Neural crest cell (in vitro differentiated cells): ENCODE results near the gene MYO1E. TPM values are rescaled to one million over a fixed set of nuclear protein-coding genes. Genes with fewer than 3 reads are reported as not detected.

Source experiments
- DNase-seq: peaks from one replicate; pipeline ENCODE4 v3.0.0; 2021; ENCODE audit warnings: low read depth, mixed read lengths, low spot score
- H3K27ac Mint-ChIP-seq: one replicate; pipeline ENCODE4 v1.8.0; 2021; ENCODE audit warnings: mild to moderate bottlenecking, mixed read lengths; ENCODE audit not compliant: unreplicated experiment
- H3K27me3 Mint-ChIP-seq: 2 replicates; pipeline ENCODE4 v1.8.0; 2021; ENCODE audit warnings: low read depth, mild to moderate bottlenecking, mixed read lengths
- H3K36me3 Mint-ChIP-seq: 2 replicates; pipeline ENCODE4 v1.8.0; 2021; ENCODE audit warnings: low read depth, mild to moderate bottlenecking, mixed read lengths
- H3K4me1 Mint-ChIP-seq: 2 replicates; pipeline ENCODE4 v1.8.0; 2021; ENCODE audit warnings: mixed read lengths
- H3K4me3 Mint-ChIP-seq: one replicate; pipeline ENCODE4 v1.8.0; 2021; ENCODE audit warnings: mild to moderate bottlenecking, mixed read lengths
- H3K9me3 Mint-ChIP-seq: 2 replicates; pipeline ENCODE4 v1.8.0; 2021; ENCODE audit warnings: mixed read lengths
- CTCF ChIP-seq: fragments of 200-600 bp; sonication (generic); conservative IDR thresholded peaks from 2 replicates; pipeline ENCODE4 v1.5.0; 2021; ENCODE audit warnings: antibody characterized with exemption, mild to moderate bottlenecking
- total RNA-seq: library from RNA; stranded (reverse); gene quantifications from 2 replicates; pipeline ENCODE4 v1.2.1, GENCODE V29; 2021

Gene MYO1E
- total RNA-seq, 1 donor from 2014 or later, result 34.5 TPM

DNA sequence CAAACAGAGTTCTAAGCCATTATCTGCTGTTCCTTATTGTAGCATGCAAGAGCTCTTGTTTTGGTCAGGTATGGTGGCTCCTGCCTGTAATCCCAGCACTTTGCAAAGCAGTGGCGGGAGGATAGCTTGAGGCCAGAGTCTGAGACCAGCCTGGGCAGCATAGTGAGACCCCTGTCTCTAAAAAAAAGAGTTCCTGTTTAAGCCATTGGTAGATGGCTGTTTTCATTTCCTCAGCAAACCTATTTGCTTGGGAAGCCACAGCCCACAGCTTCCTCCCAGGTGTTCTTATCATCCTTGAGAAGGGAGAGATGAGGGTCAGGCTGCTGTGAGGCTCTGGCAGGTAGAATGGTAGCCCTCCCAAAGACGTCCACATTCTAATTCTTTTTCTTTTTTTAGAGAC is 40.9 kb upstream of the MYO1E start:
- DNase-seq, result no peak
- TF ChIP-seq CTCF, result no peak
- Mint-ChIP-seq H3K4me3 (no peak overlapping the region), H3K9me3 (no peaks in the 10 kb centered on the region), H3K27ac (no peak overlapping the region), H3K36me3 (no peaks in the 10 kb centered on the region), H3K4me1 (no peaks in the 10 kb centered on the region), H3K27me3 (peaks cover 11% of the 10 kb centered on the region)

DNA sequence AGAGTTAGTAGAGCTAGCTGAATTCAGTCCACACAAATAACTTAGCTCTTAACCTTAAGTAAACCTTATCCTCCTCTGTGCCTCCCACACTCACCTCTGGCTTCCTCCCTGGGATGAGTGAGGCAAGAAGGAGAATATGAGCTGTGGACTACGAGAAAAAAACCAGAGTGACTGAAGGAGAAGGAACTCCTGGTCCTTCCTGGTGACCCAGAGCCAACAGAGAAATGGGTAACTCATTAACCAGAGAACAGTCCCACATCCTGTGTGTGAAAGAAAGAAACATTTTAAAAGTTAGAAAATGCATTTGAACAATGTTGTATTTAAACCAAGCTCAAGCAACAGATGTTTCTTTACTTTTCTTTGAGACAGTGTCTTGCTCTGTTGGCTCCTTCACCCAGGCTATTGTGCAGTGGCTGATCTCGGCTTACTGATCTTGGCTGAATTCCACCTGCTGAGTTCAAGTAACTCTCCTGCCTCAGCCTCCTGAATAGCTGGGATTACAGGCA is 37.8 kb upstream of the MYO1E start:
- Mint-ChIP-seq H3K27me3 (peaks cover 3% of the 10 kb centered on the region), H3K4me3 (no peak overlapping the region), H3K36me3 (no peaks in the 10 kb centered on the region), H3K4me1 (no peaks in the 10 kb centered on the region), H3K9me3 (no peaks in the 10 kb centered on the region), H3K27ac (no peak overlapping the region)
- DNase-seq, result no peak
- TF ChIP-seq CTCF, result no peak

DNA sequence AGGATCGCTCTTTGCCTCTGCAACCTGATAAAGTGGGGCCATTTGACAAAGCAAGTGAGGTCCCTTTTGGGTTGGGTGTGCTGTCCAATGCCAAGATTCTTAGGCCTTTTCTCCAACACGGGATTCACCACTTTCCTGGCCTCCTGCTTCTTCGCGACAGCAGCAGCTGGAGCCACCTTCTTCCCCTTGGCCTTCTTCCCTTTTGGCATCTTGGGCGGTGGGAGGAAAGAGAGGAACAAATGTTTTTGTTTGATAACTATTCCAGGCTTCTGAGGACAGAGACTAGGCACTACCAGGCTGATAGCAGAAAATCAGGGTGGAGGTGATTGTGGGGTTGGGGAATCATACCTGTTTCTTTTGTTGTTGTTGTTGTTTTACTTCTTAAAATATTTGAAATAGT is 35.3 kb upstream of the MYO1E start:
- Mint-ChIP-seq H3K27me3 (peaks cover 3% of the 10 kb centered on the region), H3K4me3 (no peak overlapping the region), H3K4me1 (no peaks in the 10 kb centered on the region), H3K27ac (no peak overlapping the region), H3K9me3 (no peaks in the 10 kb centered on the region), H3K36me3 (no peaks in the 10 kb centered on the region)
- no peak for DNase-seq
- no peak for TF ChIP-seq CTCF

DNA sequence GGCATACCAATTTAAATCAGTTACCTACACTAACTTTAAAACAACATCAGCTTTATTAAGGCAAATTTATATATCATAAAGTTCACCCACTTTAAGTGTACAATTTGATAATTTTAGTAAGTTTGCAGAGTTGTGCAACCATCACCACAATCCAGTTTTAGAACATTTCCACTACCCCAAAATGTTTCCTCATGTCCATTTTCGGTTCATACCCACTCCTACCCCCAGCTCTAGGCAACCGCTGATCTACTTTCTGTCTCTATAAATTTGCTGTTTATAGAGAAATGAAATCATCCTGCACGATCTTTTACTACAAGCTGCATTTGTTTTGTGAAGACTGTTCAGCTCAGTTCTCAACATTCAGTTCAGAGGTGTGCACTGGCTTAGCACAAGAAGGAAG is 33.8 kb upstream of the MYO1E start:
- Mint-ChIP-seq H3K9me3 (no peaks in the 10 kb centered on the region), H3K4me1 (peaks cover 7% of the 10 kb centered on the region), H3K36me3 (no peaks in the 10 kb centered on the region), H3K27ac (no peak overlapping the region), H3K27me3 (no peaks in the 10 kb centered on the region), H3K4me3 (no peak overlapping the region)
- DNase-seq, result no peak
- TF ChIP-seq CTCF, result no peak

- Mint-ChIP-seq H3K4me1 (peaks cover 9% of the 10 kb centered on the region), H3K9me3 (no peaks in the 10 kb centered on the region)
Measured at GRCh38 chr15:59405079-59405478, 32.4 kb upstream of the MYO1E start.

More at GRCh38 chr15:59405079-59405478, 32.4 kb upstream of the MYO1E start:
- DNase-seq, result no peak
- Mint-ChIP-seq H3K4me3 (no peak overlapping the region), H3K27ac (no peak overlapping the region), H3K36me3 (no peaks in the 10 kb centered on the region), H3K27me3 (peaks cover 4% of the 10 kb centered on the region)
- no peak for TF ChIP-seq CTCF
